Spleen (tissue), 7 donors: ENCODE data around the gene CHEK1.

Source experiments
- CTCF ChIP-seq, 11 experiments: fragments of 200-600 bp in 7 of 11; fragments of 450-650 bp in 4 of 11; sonication (generic) in 4 of 11; IDR thresholded peaks in 8 of 11; conservative IDR thresholded peaks in 3 of 11; 1 replicate in 7 of 11; 2 replicates in 4 of 11; pipeline versions ENCODE4 v1.4.0 to v1.8.0; 2016 to 2021; ENCODE audit warnings: antibody characterized with exemption in 11 of 11, inconsistent platforms in 4 of 11, mild to moderate bottlenecking in 1 of 11
- POLR2A ChIP-seq, 3 donors: fragments of 450-650 bp; IDR thresholded peaks; one replicate each; pipeline ENCODE4 v1.5.1; 2017; ENCODE audit warnings: antibody characterized with exemption in 3 of 3, mild to moderate bottlenecking in 1 of 3
- donor health status: DM: no; HTN: no; CAD: no; lungs with moderate emphysema.
- donor health status: DM: no; HTN: no; CAD: no.
- donor health status: DM: no; HTN: no; CAD: no.

GRCh38 chr11:125626288-125626950, 1.5 kb downstream of the CHEK1 start:
- TF ChIP-seq CTCF (IDR thresholded peaks at IDR 0.05 in 8 of 11, conservative IDR thresholded peaks at IDR 0.05 in 3 of 11) (no peak), POLR2A (IDR thresholded peaks at IDR 0.05) (no peak)
